DMS53 treated with DMSO at 0.1 percent for 48 hours (cell line): Measurements from ENCODE around the gene IDI2.

Experiments used
- DNase-seq: peaks from one replicate; lab custom pipeline; 2025; ENCODE audit not compliant: unreplicated experiment; lab: John Stamatoyannopoulos, UW

Gene IDI2

DNA sequence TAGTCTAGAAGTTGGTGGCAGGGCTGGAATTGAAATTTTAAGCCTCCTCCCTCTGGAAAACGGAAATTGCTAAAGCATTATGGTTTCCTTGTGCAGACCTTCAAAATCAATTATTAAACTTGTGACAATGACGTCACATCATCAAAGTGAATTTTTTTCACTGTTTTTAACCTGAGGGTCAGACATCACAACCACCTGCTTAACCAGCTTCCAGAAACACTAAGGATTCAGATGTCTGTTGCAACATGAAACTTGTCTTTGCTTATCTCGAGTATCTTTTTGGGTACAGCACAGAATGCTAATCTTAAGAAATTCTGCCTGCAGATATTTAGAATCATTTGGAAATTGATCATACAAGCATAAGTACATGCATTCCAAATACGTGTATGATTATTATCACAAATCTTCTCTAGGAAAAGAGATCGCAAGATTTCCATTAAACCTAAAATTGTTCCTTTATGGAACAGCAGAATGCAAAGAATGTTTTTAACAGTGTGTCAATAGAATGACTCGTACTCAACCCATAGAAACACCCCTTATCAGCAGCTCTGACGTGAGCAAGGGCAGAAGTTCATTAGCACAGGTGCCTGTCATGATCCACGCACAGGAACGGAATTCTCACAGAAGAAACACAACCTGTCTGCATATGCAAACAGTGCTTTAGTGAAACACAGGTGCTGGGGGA is 41.5 kb downstream of the IDI2 start:
- no peak for DNase-seq

DNA sequence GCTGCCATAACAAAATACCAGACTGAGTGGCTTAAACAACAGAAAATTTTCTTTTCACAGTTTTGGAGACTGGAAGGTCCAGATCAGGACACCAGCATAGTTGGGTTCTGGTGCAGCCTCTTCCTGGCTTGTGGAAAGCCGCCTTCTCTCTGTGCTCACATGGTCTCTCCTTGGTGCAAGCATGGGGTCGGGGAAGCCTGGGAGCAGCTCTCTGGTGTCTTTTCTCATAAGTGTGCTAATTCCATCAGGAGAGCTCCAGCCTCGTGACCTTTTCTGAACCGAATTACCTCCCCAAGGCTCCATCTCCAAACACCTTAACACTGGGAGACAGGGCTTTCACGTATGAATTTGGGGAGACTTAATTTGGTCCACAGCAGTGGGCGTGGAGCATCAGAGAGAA is 42.3 kb downstream of the IDI2 start:
- DNase-seq: no peak

DNA sequence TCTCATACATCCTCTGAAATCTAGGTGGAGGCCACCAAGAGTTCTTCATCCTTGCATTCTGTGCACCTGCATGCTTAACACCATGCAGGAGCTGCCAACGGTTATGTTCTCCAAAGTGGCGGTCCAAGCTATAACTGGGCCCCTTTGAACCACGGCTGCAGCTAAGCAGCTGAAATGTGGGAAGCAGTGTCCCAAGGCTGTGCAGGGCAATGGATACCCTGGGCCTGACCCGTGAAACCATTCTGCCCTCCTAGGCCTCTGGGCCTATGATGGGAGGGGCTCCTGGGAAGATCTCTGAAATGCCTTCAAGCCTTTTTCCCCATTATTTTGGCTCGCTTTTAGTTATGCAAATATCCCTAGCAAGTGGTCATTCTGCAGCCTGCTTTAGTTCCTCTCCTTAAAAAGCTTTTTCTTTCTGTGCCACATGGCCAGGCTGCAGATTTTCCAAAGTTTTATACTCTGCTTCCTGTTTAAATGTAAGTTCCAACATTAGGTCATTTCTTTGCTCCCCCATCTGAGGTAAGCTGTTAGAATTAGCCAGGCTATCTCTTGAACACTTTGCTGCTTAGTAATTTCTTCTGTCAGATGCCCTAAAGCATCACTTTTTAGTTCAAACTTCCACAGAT is 45.1 kb downstream of the IDI2 start:
- no peak for DNase-seq

GRCh38 chr10:978826-979421 is 46.7 kb downstream of the IDI2 start:
- peak; percentile 9 for DNase-seq

DNA sequence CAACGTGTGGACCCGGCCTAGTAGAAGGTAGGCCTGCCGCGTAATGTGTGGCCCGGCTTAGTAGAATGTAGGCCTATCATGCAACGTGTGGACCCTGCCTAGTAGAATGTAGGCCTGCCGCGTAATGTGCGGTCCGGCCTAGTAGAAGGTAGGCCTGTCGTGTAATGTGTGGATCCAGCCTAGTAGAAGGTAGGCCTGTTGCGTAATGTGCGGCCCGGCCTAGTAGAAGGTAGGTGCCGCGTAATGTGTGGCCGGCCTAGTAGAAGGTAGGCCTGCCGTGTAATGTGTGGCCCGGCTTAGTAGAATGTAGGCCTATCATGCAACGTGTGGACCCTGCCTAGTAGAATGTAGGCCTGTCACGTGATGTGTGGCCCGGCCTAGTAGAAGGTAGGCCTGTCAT is 49.3 kb downstream of the IDI2 start:
- DNase-seq: no peak

- DNase-seq: no peak
Measured at GRCh38 chr10:974785-975074, 50.9 kb downstream of the IDI2 start.

GRCh38 chr10:974038-974784 is 51.4 kb downstream of the IDI2 start:
- peak; percentile 96 for DNase-seq

GRCh38 chr10:972763-973162 is 52.9 kb downstream of the IDI2 start:
- no peak for DNase-seq

DNA sequence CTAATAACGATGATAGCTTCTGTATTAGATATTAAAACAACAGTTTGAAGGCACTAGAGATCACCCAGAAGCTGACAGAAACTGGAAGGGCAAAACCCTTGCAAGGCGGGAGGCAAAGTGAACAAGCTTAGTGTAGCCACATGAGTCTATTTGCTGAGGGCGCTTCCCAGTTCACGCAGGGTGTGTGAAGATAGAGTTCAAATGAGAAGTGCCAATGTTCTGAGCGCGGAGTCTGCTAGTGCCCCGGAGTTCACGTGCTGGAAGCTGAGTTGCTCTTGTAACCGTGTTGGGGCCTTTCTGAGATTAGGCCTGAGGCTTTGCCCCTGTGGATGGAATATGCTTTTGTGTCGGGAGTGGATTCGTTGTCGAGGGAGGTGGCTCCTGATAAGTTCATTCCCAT is 54.0 kb downstream of the IDI2 start:
- DNase-seq: no peak

DNA sequence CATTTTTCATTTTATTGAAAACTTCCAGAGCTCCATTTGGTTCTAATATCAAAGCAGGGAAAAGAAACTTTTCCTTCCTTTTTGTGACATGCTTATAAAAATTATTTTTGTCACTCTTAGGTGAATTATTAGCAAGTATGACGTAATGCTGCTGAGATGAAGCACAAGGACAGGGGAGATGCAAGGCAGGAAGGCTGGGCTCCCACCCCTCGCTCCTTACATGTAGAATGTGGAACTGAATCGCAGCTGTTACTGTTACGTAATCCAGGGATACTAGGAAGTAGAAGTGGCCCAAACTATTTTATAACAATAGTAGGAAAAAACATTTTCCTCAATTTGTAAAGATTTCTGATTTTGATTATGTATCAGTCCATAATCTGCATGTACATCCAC is 54.5 kb downstream of the IDI2 start:
- peak; percentile 25 for DNase-seq

- peak; percentile 99 for DNase-seq
Measured at GRCh38 chr10:970311-971149, 55.1 kb downstream of the IDI2 start.

- DNase-seq: no peak
Measured at GRCh38 chr10:969473-970150, 56.0 kb downstream of the IDI2 start.
